GM13977 (cell line): ENCODE measurements around the gene CCSER1.
A peak's percentile ranks its signal among the peaks of the same experiment; 100 is the strongest.

Experiments used
- DNase-seq: peaks from one replicate; pipeline ENCODE4 v3.0.0; 2012; ENCODE audit warnings: low spot score
- in situ Hi-C: fragments of 300-500 bp; cut with MboI; formaldehyde crosslinking; loops from one replicate; pipeline ENCODE4 v1.12.0; 2022; ENCODE audit warnings: low sequenced_read_pairs, low pct_unique_long_range_greater_than_20kb, mixed read lengths, inconsistent platforms; ENCODE audit not compliant: unreplicated experiment
- TF ChIP-seq, protein P1 (sequence below): IDR thresholded peaks from 2 replicates; pipeline ENCODE4 v1.5.1; 2012; ENCODE audit warnings: mild to moderate bottlenecking, control low read depth; ENCODE audit not compliant: insufficient read depth; ENCODE audit errors: extremely low read depth, missing control alignments

CCSER1 gene

DNA sequence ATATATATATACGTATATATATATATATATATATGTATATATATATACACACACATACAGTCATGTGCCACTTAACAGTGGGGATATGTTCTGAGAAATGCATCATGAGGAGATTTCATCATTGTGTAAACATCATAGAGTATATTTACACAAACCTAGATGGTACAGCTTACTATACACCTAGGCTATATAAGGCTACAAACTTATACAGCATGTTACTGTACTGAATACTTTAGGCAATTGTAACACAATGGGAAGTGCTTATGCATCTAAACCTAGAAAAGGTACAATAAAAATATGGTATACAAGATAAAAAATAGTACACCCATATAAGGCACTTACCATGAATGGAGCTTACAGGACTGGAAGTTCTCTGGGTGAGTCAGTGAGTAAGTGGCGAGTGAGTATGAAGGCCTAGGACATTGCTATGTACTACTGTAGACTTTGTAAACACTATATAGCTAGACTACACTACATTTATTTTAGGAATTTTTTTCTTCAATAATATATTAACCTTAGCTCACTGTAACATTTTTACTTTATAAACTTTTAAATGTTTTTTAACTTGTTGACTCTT lies 13.2 kb upstream of the CCSER1 start:
- in situ Hi-C loops, result no loop called here
- TF ChIP-seq, protein P1, sequence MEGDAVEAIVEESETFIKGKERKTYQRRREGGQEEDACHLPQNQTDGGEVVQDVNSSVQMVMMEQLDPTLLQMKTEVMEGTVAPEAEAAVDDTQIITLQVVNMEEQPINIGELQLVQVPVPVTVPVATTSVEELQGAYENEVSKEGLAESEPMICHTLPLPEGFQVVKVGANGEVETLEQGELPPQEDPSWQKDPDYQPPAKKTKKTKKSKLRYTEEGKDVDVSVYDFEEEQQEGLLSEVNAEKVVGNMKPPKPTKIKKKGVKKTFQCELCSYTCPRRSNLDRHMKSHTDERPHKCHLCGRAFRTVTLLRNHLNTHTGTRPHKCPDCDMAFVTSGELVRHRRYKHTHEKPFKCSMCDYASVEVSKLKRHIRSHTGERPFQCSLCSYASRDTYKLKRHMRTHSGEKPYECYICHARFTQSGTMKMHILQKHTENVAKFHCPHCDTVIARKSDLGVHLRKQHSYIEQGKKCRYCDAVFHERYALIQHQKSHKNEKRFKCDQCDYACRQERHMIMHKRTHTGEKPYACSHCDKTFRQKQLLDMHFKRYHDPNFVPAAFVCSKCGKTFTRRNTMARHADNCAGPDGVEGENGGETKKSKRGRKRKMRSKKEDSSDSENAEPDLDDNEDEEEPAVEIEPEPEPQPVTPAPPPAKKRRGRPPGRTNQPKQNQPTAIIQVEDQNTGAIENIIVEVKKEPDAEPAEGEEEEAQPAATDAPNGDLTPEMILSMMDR, result no peak
- DNase-seq, result no peak

DNA sequence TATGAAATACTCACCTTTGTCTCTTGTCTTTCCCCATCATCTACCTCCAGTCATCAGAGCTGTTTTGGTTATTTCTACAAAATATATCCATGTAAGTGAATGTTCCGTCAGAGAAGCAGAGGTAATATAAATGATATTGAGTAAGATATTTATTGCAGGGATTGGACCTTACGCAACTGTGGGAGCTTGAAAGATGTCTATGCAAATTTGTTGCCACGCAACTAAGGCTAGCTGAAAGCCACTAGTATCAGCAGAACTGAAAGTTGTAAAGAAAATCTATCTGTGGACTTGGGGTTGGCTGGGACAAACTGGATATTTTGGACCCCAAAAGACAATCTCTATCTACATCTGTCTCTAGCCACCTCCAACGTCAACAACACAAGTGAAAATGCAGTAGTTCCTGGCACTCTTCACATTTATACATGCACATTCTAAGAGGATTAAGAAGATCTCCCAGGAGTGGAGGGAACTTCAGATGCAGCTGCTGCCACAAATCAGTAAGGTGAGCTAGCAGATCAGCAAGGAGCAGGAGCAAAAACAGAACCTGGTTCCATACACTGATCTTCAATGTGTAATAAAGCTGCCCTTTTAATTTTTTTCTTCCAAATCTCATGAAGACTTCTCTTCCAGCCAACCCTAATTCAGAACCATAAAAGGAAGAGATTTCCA lies 8.5 kb upstream of the CCSER1 start:
- in situ Hi-C loops, result no loop called here
- DNase-seq, result no peak
- TF ChIP-seq, protein P1, result no peak

DNA sequence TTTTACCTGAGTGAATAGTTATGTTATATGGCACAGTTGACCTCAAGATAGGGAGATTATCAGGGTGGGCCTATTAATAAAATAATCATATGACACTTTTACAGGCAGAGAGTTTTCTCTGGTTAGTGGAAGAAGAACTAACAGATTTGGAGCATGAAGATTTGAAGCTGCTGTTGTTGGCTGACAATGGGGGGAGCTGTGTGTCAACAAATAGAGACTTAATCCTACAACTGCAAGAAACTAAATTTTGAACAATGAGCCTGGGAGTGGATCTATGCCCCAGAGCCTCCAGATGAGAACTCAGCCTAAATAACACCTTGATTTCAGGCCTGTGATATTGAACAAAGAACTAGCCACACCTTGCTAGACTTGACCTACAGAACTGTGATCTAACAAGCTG lies 7.2 kb upstream of the CCSER1 start:
- in situ Hi-C loops, result no loop called here

DNA sequence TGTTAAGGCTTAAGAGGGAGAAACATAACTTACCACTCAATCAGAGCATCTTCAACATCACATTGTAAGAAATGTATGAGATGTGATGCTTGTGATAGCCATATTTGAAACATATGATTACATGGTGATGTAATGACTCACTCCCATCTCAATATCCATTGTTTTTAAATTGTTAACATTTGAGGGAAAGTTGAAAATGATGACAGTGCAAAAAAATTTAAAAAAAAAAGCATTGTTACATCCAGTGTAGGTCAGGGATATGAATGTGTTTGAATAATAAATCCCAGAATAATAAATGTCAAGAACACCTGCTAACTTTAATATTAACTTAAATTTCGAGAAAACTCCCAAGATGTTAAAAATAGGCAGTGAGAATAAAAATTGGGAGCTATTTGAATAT lies 6.4 kb upstream of the CCSER1 start:
- DNase-seq, result no peak
- TF ChIP-seq, protein P1, result no peak
- in situ Hi-C loops, result no loop called here

More for the DNA sequence above, 7.2 kb upstream of the CCSER1 start:
- TF ChIP-seq, protein P1, result peak; percentile 22
- no peak for DNase-seq

DNA sequence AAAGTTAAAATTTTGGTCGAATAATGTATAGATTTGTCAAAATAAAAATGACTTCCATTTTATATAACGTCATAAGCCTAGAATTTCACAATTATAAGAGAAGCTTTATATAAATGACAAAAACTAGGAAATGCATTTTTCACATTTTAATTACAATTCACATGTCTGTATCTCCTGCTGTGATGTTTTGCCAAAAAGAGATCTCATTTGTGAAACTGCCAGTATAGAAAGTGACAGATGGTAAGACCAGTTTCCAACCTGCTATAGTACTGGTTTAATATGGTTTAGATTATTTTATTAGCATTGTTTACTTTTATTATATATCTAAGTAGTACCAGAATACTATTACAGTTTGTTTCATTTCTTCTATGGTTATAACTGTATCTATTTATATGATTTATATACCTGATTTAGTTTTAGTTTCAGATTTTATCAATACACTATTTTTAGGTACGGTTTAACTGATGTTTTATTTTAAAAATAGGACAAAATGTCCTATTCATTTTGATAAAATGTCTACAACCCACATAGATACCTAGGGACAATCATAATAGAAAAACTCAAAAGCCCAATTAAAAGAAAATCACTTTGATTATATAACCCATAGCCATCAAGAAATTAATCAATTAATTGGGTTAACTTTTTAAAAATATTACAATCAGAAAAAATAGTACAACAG lies 5.4 kb upstream of the CCSER1 start:
- in situ Hi-C loops, result no loop called here
- TF ChIP-seq, protein P1, result no peak
- no peak for DNase-seq

DNA sequence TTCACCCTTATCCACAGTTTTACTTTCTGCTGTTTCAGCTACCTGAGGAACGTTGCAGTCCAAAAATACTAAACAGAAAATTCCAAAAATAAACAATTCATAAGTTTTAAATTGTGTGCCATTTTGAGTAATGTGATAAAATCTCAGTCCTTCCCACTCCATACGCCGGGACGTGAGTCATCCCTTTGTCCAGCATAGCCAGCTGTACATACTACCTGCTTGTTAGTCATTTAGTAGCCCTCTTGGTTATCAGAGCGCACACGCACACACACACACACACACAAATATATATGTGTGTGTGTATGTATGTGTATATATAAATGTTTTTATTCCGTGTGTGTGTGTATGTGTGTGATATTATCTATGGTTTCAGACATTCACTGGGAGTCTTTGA lies 4.8 kb upstream of the CCSER1 start:
- TF ChIP-seq, protein P1, result no peak
- in situ Hi-C loops, result no loop called here
- DNase-seq, result no peak
